SU-DHL-6 (cell line): ENCODE data around the gene ZBTB45.

Source experiments
- H2AFZ ChIP-seq: fragments of 200-600 bp; sonication (generic); 2 replicates; pipeline ENCODE4 v1.6.1; 2014; ENCODE audit warnings: low read depth, mild to moderate bottlenecking, moderate library complexity, mixed read lengths, antibody characterized with exemption, low read length; ENCODE audit not compliant: severe bottlenecking
- H3F3A ChIP-seq: fragments of 200-600 bp; shearing (Covaris generic); 2 replicates; pipeline ENCODE4 v1.6.0; 2016; ENCODE audit warnings: antibody characterized with exemption, mild to moderate bottlenecking; ENCODE audit not compliant: insufficient read depth
- H3K27ac ChIP-seq: fragments of 200-600 bp; sonication (generic); 2 replicates; pipeline ENCODE4 v1.5.1; 2016; ENCODE audit warnings: low read depth, mild to moderate bottlenecking, low read length, moderate library complexity, mixed read lengths
- H3K27me3 ChIP-seq: fragments of 200-600 bp; sonication (generic), shearing (Covaris generic); 2 replicates; pipeline ENCODE4 v1.6.0; 2014; ENCODE audit warnings: mild to moderate bottlenecking, low read length
- H3K36me3 ChIP-seq: fragments of 200-600 bp; sonication (generic); 2 replicates; pipeline ENCODE4 v1.6.1; 2014; ENCODE audit warnings: mild to moderate bottlenecking, low read length, mixed read lengths
- H3K4me2 ChIP-seq: fragments of 300-600, 200-600 bp; shearing (Covaris generic), sonication (generic); 2 replicates; pipeline ENCODE4 v1.6.0; 2014; ENCODE audit warnings: low read length, low read depth, mild to moderate bottlenecking; ENCODE audit not compliant: poor library complexity, severe bottlenecking
- H3K4me3 ChIP-seq: fragments of 200-600 bp; sonication (generic); 2 replicates; pipeline ENCODE4 v1.5.1; 2014; ENCODE audit warnings: antibody characterized with exemption, low read length, mild to moderate bottlenecking, mixed read lengths; ENCODE audit not compliant: insufficient read depth, poor library complexity, severe bottlenecking
- H3K79me2 ChIP-seq: fragments of 200-600 bp; sonication (generic); 2 replicates; pipeline ENCODE4 v1.6.1; 2014; ENCODE audit warnings: mild to moderate bottlenecking, low read length, moderate library complexity; ENCODE audit not compliant: insufficient read depth
- H3K9ac ChIP-seq: fragments of 200-600 bp; sonication (generic); 2 replicates; pipeline ENCODE4 v1.7.0; 2014; ENCODE audit warnings: mild to moderate bottlenecking, low read length
- H3K9me2 ChIP-seq: fragments of 200-600 bp; sonication (generic); replicated peaks from 2 replicates; pipeline ENCODE4 v1.6.1; 2014; ENCODE audit warnings: low read length; ENCODE audit not compliant: insufficient read depth
- H3K9me3 ChIP-seq: fragments of 200-600 bp; sonication (generic); 2 replicates; pipeline ENCODE4 v1.6.1; 2014; ENCODE audit warnings: low read length, mixed read lengths; ENCODE audit not compliant: insufficient read depth
- H4K20me1 ChIP-seq: fragments of 200-600 bp; sonication (generic); 2 replicates; pipeline ENCODE4 v1.6.1; 2014; ENCODE audit warnings: low read depth, mild to moderate bottlenecking, antibody characterized with exemption, low read length, moderate library complexity, mixed read lengths
- EZH2phosphoT487 ChIP-seq: fragments of 200-600 bp; sonication (generic), shearing (Covaris generic); conservative IDR thresholded peaks from 2 replicates; pipeline ENCODE4 v1.6.1; 2018; ENCODE audit warnings: mild to moderate bottlenecking, antibody characterized with exemption, low read length, moderate library complexity, mixed read lengths
- TF ChIP-seq, protein P1 (sequence below): fragments of 200-600 bp; sonication (generic); IDR thresholded peaks from one replicate; pipeline ENCODE4 v1.5.1; 2017; ENCODE audit warnings: antibody characterized with exemption, mild to moderate bottlenecking, low read length, moderate library complexity; ENCODE audit not compliant: insufficient read depth, poor library complexity, severe bottlenecking

Gene ZBTB45

DNA sequence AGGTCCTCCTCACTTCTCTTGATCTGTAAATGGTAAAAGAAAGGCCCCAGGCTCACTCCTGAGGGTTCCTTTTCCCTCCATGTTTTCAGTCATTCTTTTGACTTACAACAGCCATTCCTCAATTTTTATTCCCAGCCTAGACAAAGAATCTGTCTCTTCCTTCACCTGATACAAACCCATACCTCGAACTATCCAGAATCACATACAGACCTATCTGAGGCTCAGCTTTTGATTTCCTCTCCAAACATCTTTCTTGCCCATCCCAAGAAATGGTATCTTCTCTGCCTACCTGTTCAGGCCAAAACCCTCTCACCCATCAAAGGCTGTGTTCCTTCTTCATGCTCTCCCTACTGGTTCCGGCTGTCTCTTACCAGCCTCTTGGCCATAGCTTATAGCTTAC, 33.0 kb upstream of the ZBTB45 start:
- no peaks in the 10 kb centered on the region; the same call in 1 of the 2 replicates for H4K20me1 ChIP-seq
- no peak overlapping the region for H2AFZ ChIP-seq
- no peak overlapping the region for H3K4me2 ChIP-seq
- 0 out of 2 replicates have a peak overlapping the region, but pooled peaks have one; percentile 22 for H3K27ac ChIP-seq
- H3K9ac ChIP-seq = no peak overlapping the region
- H3F3A ChIP-seq = peaks cover 50% of the 10 kb centered on the region
- no peak overlapping the region for H3K4me3 ChIP-seq
- H3K36me3 ChIP-seq = peaks cover 4% of the 10 kb centered on the region
- no peak for TF ChIP-seq EZH2phosphoT487
- TF ChIP-seq, protein P1, sequence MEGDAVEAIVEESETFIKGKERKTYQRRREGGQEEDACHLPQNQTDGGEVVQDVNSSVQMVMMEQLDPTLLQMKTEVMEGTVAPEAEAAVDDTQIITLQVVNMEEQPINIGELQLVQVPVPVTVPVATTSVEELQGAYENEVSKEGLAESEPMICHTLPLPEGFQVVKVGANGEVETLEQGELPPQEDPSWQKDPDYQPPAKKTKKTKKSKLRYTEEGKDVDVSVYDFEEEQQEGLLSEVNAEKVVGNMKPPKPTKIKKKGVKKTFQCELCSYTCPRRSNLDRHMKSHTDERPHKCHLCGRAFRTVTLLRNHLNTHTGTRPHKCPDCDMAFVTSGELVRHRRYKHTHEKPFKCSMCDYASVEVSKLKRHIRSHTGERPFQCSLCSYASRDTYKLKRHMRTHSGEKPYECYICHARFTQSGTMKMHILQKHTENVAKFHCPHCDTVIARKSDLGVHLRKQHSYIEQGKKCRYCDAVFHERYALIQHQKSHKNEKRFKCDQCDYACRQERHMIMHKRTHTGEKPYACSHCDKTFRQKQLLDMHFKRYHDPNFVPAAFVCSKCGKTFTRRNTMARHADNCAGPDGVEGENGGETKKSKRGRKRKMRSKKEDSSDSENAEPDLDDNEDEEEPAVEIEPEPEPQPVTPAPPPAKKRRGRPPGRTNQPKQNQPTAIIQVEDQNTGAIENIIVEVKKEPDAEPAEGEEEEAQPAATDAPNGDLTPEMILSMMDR = no peak
- no peaks in the 10 kb centered on the region for H3K27me3 ChIP-seq
- no peaks in the 10 kb centered on the region for H3K9me3 ChIP-seq
- peaks cover 34% of the 10 kb centered on the region for H3K79me2 ChIP-seq
- H3K9me2 ChIP-seq = no peaks in the 10 kb centered on the region

DNA sequence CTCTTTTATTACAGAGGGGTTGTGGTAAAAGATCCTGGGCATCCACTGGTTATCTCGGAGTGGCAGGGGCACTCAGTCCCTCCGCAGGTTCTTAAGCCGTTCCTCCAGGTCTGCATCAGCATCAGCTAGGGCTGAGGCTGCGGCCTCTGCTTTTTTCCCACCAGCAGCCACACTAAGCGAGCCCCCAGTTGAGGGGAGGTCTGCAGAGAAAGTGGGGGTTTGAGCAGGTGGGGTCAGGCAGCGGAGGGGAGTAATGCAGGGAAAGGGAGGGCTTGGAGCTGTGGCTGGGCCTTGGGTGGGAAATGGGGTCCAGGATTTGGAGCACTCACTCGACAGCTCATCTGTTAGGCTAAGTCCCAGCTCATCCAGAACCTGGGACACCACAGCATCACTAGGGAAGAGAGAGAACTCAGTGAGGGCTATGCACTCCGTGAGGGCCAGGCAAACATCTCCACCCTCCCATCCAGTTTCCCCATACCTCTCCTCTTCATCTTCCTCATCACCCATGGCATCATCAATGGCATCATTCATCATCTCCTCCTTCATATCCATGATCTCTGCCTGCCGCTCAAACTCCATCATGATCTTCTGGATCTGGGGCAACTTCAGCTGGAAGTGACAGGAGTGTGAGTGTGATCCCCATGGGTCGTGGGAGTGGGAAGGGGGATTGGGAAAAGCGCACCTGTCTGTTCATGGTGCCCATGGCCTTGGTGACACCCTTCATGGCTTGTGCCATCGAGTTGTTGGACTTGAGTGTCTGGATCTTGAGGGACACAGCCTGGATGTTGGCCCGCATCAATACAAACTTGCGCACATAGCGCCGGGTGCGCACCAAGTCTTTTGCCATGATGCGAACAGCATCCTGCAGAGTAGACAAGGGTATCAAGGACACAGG, 32.2 kb upstream of the ZBTB45 start:
- H3F3A ChIP-seq = peaks cover 50% of the 10 kb centered on the region

DNA sequence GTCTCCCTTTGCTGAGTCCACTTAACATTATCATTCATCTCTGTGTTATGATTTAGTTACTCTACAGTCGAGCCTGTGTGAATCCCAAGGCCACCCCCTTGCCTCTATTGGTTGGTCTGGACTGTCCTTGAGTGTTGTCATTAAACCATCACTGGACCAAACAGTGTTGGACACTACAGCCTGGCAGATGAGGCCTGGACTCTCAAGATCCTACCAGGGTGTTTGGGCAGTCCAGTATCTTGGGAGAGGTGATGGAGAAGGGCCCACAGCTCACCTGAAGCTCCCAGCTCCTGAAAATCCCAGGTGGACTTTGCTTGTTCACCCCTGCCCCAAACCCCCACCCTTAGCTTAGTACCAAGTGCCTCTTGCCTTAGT, 31.5 kb upstream of the ZBTB45 start:
- Histone ChIP-seq H3K9me2 (no peaks in the 10 kb centered on the region), H3K36me3 (peaks cover 9% of the 10 kb centered on the region), H2AFZ (no peak overlapping the region), H3K9me3 (no peaks in the 10 kb centered on the region), H3F3A (peaks cover 48% of the 10 kb centered on the region), H3K27me3 (no peaks in the 10 kb centered on the region), H3K9ac (no peak overlapping the region), H3K79me2 (peaks cover 33% of the 10 kb centered on the region), H4K20me1 (peaks cover 10% of the 10 kb centered on the region), H3K27ac (no peak overlapping the region), H3K4me3 (no peak overlapping the region), H3K4me2 (no peak overlapping the region)
- TF ChIP-seq, protein P1 = no peak
- TF ChIP-seq EZH2phosphoT487 = no peak

More for the DNA sequence above, 32.2 kb upstream of the ZBTB45 start:
- no peak overlapping the region for H3K27ac ChIP-seq
- no peak overlapping the region for H3K4me3 ChIP-seq
- peaks cover 3% of the 10 kb centered on the region; the same call in 1 of the 2 replicates for H4K20me1 ChIP-seq
- H3K27me3 ChIP-seq = no peaks in the 10 kb centered on the region
- H3K4me2 ChIP-seq = no peak overlapping the region
- H2AFZ ChIP-seq = no peak overlapping the region
- no peaks in the 10 kb centered on the region for H3K9me2 ChIP-seq
- no peak overlapping the region for H3K9ac ChIP-seq
- peaks cover 33% of the 10 kb centered on the region for H3K79me2 ChIP-seq
- H3K36me3 ChIP-seq = peaks cover 9% of the 10 kb centered on the region
- no peaks in the 10 kb centered on the region for H3K9me3 ChIP-seq
- TF ChIP-seq, protein P1 = no peak
- TF ChIP-seq EZH2phosphoT487 = no peak
